T-cell (primary cell): Measurements from ENCODE around the gene ENPP3. TPM values are rescaled to one million over a fixed set of nuclear protein-coding genes. Genes with fewer than 3 reads are reported as not detected.

ENCODE experiments used
- ATAC-seq, 4 experiments: fragments of 200-7000 bp in 3 of 4; fragments of 150-1000 bp in 1 of 4; cut with Tn5 transposase; replicated peaks in 1 of 4; 1 replicate in 3 of 4; 2 replicates in 1 of 4; pipeline ENCODE4 v1.10.0; 2021; ENCODE audit warnings: moderate library complexity in 3 of 4, mild to moderate bottlenecking in 2 of 4, moderate number of reproducible peaks in 1 of 4
- CTCF ChIA-PET, 2 donors: fragments of 300-600 bp; sonication (Branson Sonifier 250); formaldehyde crosslinking; loops; one replicate each; lab custom pipeline; 2022; ENCODE audit warnings: antibody characterized with exemption in 2 of 2; lab: Charles Lee
- POLR2A ChIA-PET, 2 donors: fragments of 300-600 bp; sonication (Branson Sonifier 250); formaldehyde crosslinking; loops; one replicate each; lab custom pipeline; 2022; ENCODE audit warnings: antibody characterized with exemption in 2 of 2; lab: Charles Lee
- DNase-seq, 35 experiments: peaks; one replicate each; pipeline versions ENCODE4 v3.0.0 to v3.0.0-alpha.2; 2013 to 2023
- H3K27ac ChIP-seq: one replicate; pipeline ENCODE4 v1.5.1; 2013; ENCODE audit warnings: low read length
- H3K27me3 ChIP-seq, 2 experiments: replicated peaks in 1 of 2; 1 replicate in 1 of 2; 2 replicates in 1 of 2; pipeline versions ENCODE4 v1.6.1 to v1.7.0; 2013; ENCODE audit warnings: low read length in 1 of 2, mixed read lengths in 1 of 2; ENCODE audit not compliant: control insufficient read depth in 2 of 2, insufficient read depth in 2 of 2; ENCODE audit errors: extremely low read depth in 1 of 2
- H3K36me3 ChIP-seq, 2 donors: 1 replicate in 1 of 2; 2 replicates in 1 of 2; pipeline versions ENCODE4 v1.6.1 to v1.7.0; 2013; ENCODE audit warnings: low read length in 1 of 2; ENCODE audit not compliant: control insufficient read depth in 2 of 2, insufficient read depth in 1 of 2; ENCODE audit errors: extremely low read depth in 1 of 2
- H3K4me1 ChIP-seq, 2 experiments: 1 replicate in 1 of 2; 2 replicates in 1 of 2; pipeline versions ENCODE4 v1.6.1 to v1.7.0; 2013; ENCODE audit warnings: low read length in 2 of 2, mixed read lengths in 1 of 2; ENCODE audit not compliant: insufficient read depth in 2 of 2, control insufficient read depth in 1 of 2; ENCODE audit errors: extremely low read depth in 1 of 2
- H3K4me3 ChIP-seq, 2 donors: 1 replicate in 1 of 2; 2 replicates in 1 of 2; pipeline versions ENCODE4 v1.5.1 to v1.7.0; 2013; ENCODE audit warnings: mild to moderate bottlenecking in 2 of 2, low read length in 1 of 2, moderate library complexity in 1 of 2; ENCODE audit not compliant: control insufficient read depth in 1 of 2; ENCODE audit errors: extremely low read depth in 1 of 2
- H3K9me3 ChIP-seq: 2 replicates; pipeline ENCODE4 v1.7.0; 2013
- H3K27ac Mint-ChIP-seq, 2 donors: one replicate each; pipeline ENCODE4 v1.8.0; 2020 to 2021; ENCODE audit warnings: mild to moderate bottlenecking in 2 of 2, mixed read lengths in 2 of 2
- H3K27me3 Mint-ChIP-seq, 2 donors: one replicate each; pipeline ENCODE4 v1.8.0; 2021 to 2022; ENCODE audit warnings: mixed read lengths in 2 of 2
- H3K36me3 Mint-ChIP-seq: one replicate; pipeline ENCODE4 v1.8.0; 2021; ENCODE audit warnings: mixed read lengths
- H3K4me1 Mint-ChIP-seq, 3 donors: one replicate each; pipeline ENCODE4 v1.8.0; 2020 to 2022; ENCODE audit warnings: mixed read lengths in 3 of 3, mild to moderate bottlenecking in 1 of 3
- H3K4me3 Mint-ChIP-seq, 3 donors: one replicate each; pipeline ENCODE4 v1.8.0; 2020 to 2022; ENCODE audit warnings: mild to moderate bottlenecking in 3 of 3, mixed read lengths in 3 of 3, moderate library complexity in 3 of 3
- H3K9me3 Mint-ChIP-seq, 3 donors: one replicate each; pipeline ENCODE4 v1.8.0; 2020 to 2022; ENCODE audit warnings: mixed read lengths in 3 of 3
- WGBS: methylation state at CpG from one replicate; pipeline ENCODE4 v1.1.5; 2013; ENCODE audit warnings: missing lambda C conversion rate; ENCODE audit not compliant: insufficient coverage; 5-methylcytosine and 5-hydroxymethylcytosine counted together
- total RNA-seq, 35 experiments: library from RNA in 6 of 35; stranded (reverse) in 6 of 35; fragments of 120-200 nt in 1 of 35; gene quantifications; one replicate each; pipeline versions ENCODE4 v1.2.1 to v1.2.4 and lab custom pipeline; 2013 to 2026

The ENPP3 gene
- total RNA-seq, 5 donors from 2014 or later (not counting 1 experiment from before 2014, with no cell fraction given), result 0.30 to 0.68 (median 0.53) TPM

DNA sequence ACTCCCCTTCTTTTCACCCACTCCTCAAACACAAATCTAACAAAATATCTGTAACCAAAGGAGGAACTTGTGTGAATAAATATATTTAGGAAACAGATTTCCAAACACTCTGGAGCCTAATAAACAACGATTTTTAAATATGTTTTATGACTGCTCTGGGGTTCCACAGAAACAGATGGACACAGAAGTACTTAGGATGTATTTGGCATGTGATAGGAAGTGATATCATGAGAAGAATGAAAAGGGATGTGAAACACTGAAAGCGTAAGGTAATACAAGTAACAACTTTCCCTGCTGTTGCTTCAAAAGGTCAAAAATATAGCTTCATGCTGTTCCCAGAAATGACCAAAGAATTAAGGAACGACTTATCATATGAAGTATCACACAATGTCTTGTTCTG is 144.6 kb downstream of the ENPP3 start:
- H3K9me3 ChIP-seq, result no peaks in the 10 kb centered on the region
- Mint-ChIP-seq H3K36me3 (no peaks in the 10 kb centered on the region), H3K4me1 (no peaks in the 10 kb centered on the region), H3K27me3 (peaks cover 9 to 20% of the 10 kb centered on the region in 2 donors), H3K9me3 (no peaks in the 10 kb centered on the region), H3K27ac (no peak overlapping the region), H3K4me3 (no peak overlapping the region)
- no peaks in the 10 kb centered on the region for H3K4me1 ChIP-seq
- ATAC-seq (no peak), DNase-seq (no peak)
- ChIA-PET POLR2A (interaction anchor here in 1 of 2 donors (0.6 kb wide), 1 partner anchor 841 kb away, joined by 3 read pairs; no protein-coding TSS in a partner anchor), CTCF (interaction anchor here in 1 of 2 donors (0.7 kb wide), 1 partner anchor 151 kb away, joined by 6 read pairs; no protein-coding TSS in a partner anchor)
- WGBS, result 75% methylated on average over 2 of the region's 3 CpGs
- H3K4me3 ChIP-seq, result no peak overlapping the region
- peaks cover 0 to 8% of the 10 kb centered on the region in 2 experiments for H3K27me3 ChIP-seq
- no peak overlapping the region for H3K27ac ChIP-seq
- no peaks in the 10 kb centered on the region for H3K36me3 ChIP-seq

DNA sequence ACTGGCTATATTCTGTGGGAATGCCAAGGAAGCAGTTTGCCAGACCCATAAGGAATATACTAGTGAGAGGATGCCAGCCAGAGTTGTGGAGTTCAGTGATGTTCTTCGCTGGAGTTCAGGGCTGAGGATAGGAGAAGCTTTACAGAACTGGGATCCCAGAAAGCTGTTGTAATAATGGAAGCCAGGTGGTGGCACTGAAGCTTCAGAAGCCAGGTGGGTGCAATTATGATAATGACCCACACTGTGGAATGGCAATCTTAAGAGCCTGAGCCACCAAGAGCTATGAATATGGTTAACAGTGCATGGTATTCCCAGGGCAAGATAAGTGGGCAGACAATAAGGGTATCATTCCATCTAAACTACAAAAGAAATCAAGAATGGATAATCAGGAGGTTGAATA is 145.7 kb downstream of the ENPP3 start:
- no peaks in the 10 kb centered on the region for H3K4me1 Mint-ChIP-seq
- no peak overlapping the region for H3K4me3 Mint-ChIP-seq
- no peaks in the 10 kb centered on the region for H3K36me3 Mint-ChIP-seq
- Histone ChIP-seq H3K9me3 (no peaks in the 10 kb centered on the region), H3K4me3 (no peak overlapping the region), H3K27me3 (peaks cover 0 to 7% of the 10 kb centered on the region in 2 experiments), H3K27ac (no peak overlapping the region), H3K4me1 (no peaks in the 10 kb centered on the region), H3K36me3 (no peaks in the 10 kb centered on the region)
- peaks cover 9 to 20% of the 10 kb centered on the region in 2 donors for H3K27me3 Mint-ChIP-seq
- ATAC-seq, result no peak
- WGBS, result 75% methylated on average over 1 of the region's 1 CpG
- DNase-seq, result no peak
- H3K27ac Mint-ChIP-seq, result no peak overlapping the region
- H3K9me3 Mint-ChIP-seq, result no peaks in the 10 kb centered on the region
- CTCF ChIA-PET, result interaction anchor here in 1 of 2 donors (0.6 kb wide), 1 partner anchor 134 kb away, joined by 4 read pairs; no protein-coding TSS in a partner anchor
- POLR2A ChIA-PET, result no interaction called here

DNA sequence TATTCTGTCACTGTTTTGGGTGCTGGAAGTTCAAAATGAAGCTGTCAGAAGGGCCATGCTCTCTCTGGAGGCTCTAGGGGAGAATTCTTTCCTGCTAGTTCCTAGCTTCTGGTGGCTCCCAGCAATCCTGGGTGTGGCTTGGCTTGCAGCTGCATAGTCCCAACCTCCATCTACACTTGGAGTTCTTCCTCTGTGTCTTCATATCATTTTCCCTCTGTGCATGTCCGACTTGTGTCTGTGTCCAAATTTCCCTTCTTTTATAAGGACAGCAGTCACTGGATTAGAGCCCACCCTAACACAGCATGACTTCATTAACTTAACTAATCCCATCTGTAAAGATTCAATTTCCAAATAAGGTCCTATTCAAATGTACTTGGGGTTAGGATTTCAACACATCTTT is 147.5 kb downstream of the ENPP3 start:
- H3K36me3 Mint-ChIP-seq, result no peaks in the 10 kb centered on the region
- Histone ChIP-seq H3K4me3 (no peak overlapping the region), H3K4me1 (no peaks in the 10 kb centered on the region), H3K27ac (no peak overlapping the region), H3K27me3 (peaks cover 0 to 6% of the 10 kb centered on the region in 2 experiments), H3K36me3 (no peaks in the 10 kb centered on the region), H3K9me3 (no peaks in the 10 kb centered on the region)
- no peak for ATAC-seq
- CTCF ChIA-PET, result no interaction called here
- WGBS, result no CpG with 5 or more reads among the region's 1 CpG
- H3K4me3 Mint-ChIP-seq, result no peak overlapping the region
- H3K27me3 Mint-ChIP-seq, result peaks cover 9 to 12% of the 10 kb centered on the region in 2 donors
- peaks cover 0 to 6% (median 4%) of the 10 kb centered on the region in 3 donors for H3K4me1 Mint-ChIP-seq
- H3K27ac Mint-ChIP-seq, result no peak overlapping the region
- H3K9me3 Mint-ChIP-seq, result no peaks in the 10 kb centered on the region
- DNase-seq, result no peak
- POLR2A ChIA-PET, result no interaction called here

DNA sequence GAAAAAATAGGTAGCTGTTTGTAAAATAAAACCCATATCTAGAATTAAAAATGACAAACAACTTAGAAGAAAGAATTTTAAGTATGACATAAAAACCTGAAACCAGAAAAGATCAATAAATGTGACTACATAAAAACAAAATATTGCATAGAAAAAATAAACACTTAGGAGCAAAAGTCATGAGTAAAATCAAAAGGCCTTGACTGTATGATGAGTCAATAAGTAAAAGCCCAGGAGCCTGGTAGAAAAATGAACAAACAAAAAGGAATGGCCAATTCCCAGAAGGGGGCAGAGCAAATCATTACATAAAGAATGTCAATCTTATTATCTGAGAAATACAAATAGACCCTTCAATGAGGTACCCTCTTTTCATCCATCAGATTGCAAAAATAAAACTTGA is 150.0 kb downstream of the ENPP3 start:
- H3K9me3 ChIP-seq, result no peaks in the 10 kb centered on the region
- H3K27ac Mint-ChIP-seq, result no peak overlapping the region
- no peaks in the 10 kb centered on the region for H3K27me3 ChIP-seq
- no peaks in the 10 kb centered on the region for H3K36me3 Mint-ChIP-seq
- H3K4me1 ChIP-seq, result no peaks in the 10 kb centered on the region
- DNase-seq (no peak), ATAC-seq (no peak)
- no peaks in the 10 kb centered on the region for H3K9me3 Mint-ChIP-seq
- H3K27ac ChIP-seq, result no peak overlapping the region
- peaks cover 9 to 12% of the 10 kb centered on the region in 2 donors for H3K27me3 Mint-ChIP-seq
- POLR2A ChIA-PET, result no interaction called here
- no peak overlapping the region for H3K4me3 ChIP-seq
- peaks cover 0 to 6% (median 4%) of the 10 kb centered on the region in 3 donors for H3K4me1 Mint-ChIP-seq
- no peaks in the 10 kb centered on the region for H3K36me3 ChIP-seq
- CTCF ChIA-PET, result no interaction called here
- no peak overlapping the region for H3K4me3 Mint-ChIP-seq

DNA sequence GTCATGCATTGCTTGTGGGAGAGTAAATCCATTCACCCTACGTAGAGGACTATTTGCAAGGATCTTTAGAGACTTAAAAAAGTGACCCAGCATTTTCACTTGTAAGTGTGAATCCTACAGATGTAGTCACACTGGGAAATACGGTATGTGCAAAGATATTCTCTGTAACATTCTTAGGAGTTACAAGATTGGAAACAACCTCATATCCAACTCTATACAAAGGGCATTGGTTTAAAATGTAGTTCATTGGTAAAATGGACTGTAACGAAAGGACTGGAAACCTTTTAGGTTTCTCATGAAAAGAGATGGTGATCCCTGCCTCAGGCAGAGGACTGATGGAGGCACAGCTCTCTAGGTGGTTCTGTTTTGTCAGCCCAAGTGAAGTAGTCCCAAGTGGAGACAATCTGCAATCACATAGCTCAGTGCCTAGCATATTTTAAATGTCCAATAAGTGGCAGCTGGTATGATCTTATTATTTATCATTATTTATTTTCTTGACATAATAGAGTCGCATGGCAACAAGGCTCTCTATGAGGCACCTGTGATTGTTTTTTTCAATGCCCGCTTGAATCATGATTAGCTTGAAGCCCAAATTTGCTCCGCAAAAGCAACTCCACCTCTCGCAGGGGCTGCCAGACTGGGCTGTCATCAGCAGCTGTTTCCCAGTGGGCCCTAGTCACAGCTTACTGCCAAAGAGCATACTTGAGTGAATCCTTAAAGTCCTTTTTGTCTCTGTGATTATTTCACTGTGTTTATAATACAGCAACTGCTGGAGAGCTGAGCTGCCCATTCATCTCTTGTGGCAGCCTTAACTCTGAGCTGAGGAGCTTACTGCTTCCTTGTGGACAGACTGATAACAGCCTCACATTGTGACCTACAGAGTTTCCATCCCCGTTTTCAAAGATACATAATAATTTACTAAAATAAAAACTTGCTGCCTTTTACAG is 150.9 kb downstream of the ENPP3 start:
- Histone ChIP-seq H3K4me1 (no peaks in the 10 kb centered on the region), H3K4me3 (no peak overlapping the region), H3K27ac (no peak overlapping the region), H3K36me3 (no peaks in the 10 kb centered on the region), H3K9me3 (no peaks in the 10 kb centered on the region), H3K27me3 (no peaks in the 10 kb centered on the region)
- H3K9me3 Mint-ChIP-seq, result no peaks in the 10 kb centered on the region
- POLR2A ChIA-PET, result no interaction called here
- H3K27me3 Mint-ChIP-seq, result peaks cover 3 to 12% of the 10 kb centered on the region in 2 donors
- no peak for DNase-seq
- WGBS, result 100% methylated on average over 4 of the region's 8 CpGs
- H3K4me1 Mint-ChIP-seq, result peaks cover 0 to 6% (median 4%) of the 10 kb centered on the region in 3 donors
- H3K27ac Mint-ChIP-seq, result no peak overlapping the region
- no peak overlapping the region for H3K4me3 Mint-ChIP-seq
- ATAC-seq, result no peak
- CTCF ChIA-PET, result no interaction called here
- H3K36me3 Mint-ChIP-seq, result no peaks in the 10 kb centered on the region

DNA sequence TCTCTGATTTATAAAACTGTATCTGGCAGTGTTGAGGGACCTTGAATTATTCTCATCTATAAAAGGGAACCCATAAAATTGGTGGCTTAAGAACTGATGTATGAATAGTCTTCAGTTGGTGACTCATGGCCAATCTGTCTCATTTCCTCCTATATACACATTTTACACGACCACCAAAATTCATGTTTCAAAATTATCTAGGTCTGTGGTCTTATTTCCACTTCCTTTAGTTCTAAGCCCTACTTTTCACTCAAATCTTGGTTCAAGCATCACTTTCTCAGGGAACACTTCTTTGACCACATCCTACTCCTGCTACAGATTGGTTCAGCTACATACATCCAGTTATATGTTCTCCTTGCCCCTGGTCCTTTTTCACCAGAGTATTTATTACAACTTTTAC is 152.1 kb downstream of the ENPP3 start:
- 0% methylated on average over 1 of the region's 1 CpG for WGBS
- Histone ChIP-seq H3K4me1 (no peaks in the 10 kb centered on the region), H3K9me3 (no peaks in the 10 kb centered on the region), H3K27me3 (no peaks in the 10 kb centered on the region), H3K36me3 (no peaks in the 10 kb centered on the region), H3K27ac (no peak overlapping the region), H3K4me3 (no peak overlapping the region)
- Mint-ChIP-seq H3K27ac (no peak overlapping the region), H3K36me3 (no peaks in the 10 kb centered on the region), H3K4me3 (no peak overlapping the region), H3K9me3 (no peaks in the 10 kb centered on the region), H3K4me1 (peaks cover 0 to 6% (median 4%) of the 10 kb centered on the region in 3 donors), H3K27me3 (peaks cover 3 to 7% of the 10 kb centered on the region in 2 donors)
- ChIA-PET POLR2A (no interaction called here), CTCF (interaction anchor here in 1 of 2 donors (0.6 kb wide), 1 partner anchor 887 kb away, joined by 3 read pairs; no protein-coding TSS in a partner anchor)
- DNase-seq, result no peak
- no peak for ATAC-seq
